Kidney capillary endothelial cell (primary cell): ENCODE results near the gene UNC93A.

ENCODE experiments used
- DNase-seq: peaks from one replicate; pipeline ENCODE4 v3.0.0-alpha.2; 2018; ENCODE audit warnings: low spot score

The UNC93A gene

GRCh38 chr6:167293088-167293589 lies 2.0 kb downstream of the UNC93A start:
- no peak for DNase-seq

- DNase-seq, result no peak
Observed at GRCh38 chr6:167293590-167294091, 2.5 kb downstream of the UNC93A start.

- no peak for DNase-seq
Observed at GRCh38 chr6:167294241-167294640, 3.1 kb downstream of the UNC93A start.

- no peak for DNase-seq
Observed at GRCh38 chr6:167294651-167295494, 3.8 kb downstream of the UNC93A start.

- no peak for DNase-seq
Observed at GRCh38 chr6:167295495-167296292, 4.6 kb downstream of the UNC93A start.

- no peak for DNase-seq
Observed at GRCh38 chr6:167296293-167296690, 5.2 kb downstream of the UNC93A start.

GRCh38 chr6:167296902-167297301 lies 5.8 kb downstream of the UNC93A start:
- no peak for DNase-seq

- DNase-seq, result no peak
Observed at GRCh38 chr6:167298127-167298526, 7.0 kb downstream of the UNC93A start.

GRCh38 chr6:167299641-167300308 lies 8.7 kb downstream of the UNC93A start:
- DNase-seq, result no peak

- DNase-seq, result no peak
Observed at GRCh38 chr6:167300902-167301777, 10.0 kb downstream of the UNC93A start.

GRCh38 chr6:167302074-167302473 lies 11.0 kb downstream of the UNC93A start:
- no peak for DNase-seq

GRCh38 chr6:167302796-167303195 lies 11.7 kb downstream of the UNC93A start:
- no peak for DNase-seq

GRCh38 chr6:167303675-167304625 lies 12.8 kb downstream of the UNC93A start:
- no peak for DNase-seq

GRCh38 chr6:167304912-167305311 lies 13.8 kb downstream of the UNC93A start:
- no peak for DNase-seq

- no peak for DNase-seq
Observed at GRCh38 chr6:167305796-167306195, 14.7 kb downstream of the UNC93A start.

- DNase-seq, result peak; percentile 21
Observed at GRCh38 chr6:167306401-167306998, 15.4 kb downstream of the UNC93A start.

GRCh38 chr6:167307342-167307955 lies 16.3 kb downstream of the UNC93A start:
- no peak for DNase-seq

- DNase-seq, result no peak
Observed at GRCh38 chr6:167308207-167308606, 17.1 kb downstream of the UNC93A start.
